Right renal cortex interstitium (tissue), 3 donors: ENCODE measurements around the gene KCNH1. TPM values are rescaled to one million over a fixed set of nuclear protein-coding genes. Genes with fewer than 3 reads are reported as not detected.

Experiments used
- DNase-seq, 3 donors: peaks; one replicate each; pipeline ENCODE4 v3.0.0-alpha.2; 2013; ENCODE audit warnings: low read depth in 3 of 3, low spot score in 2 of 3
- polyA plus RNA-seq, 3 donors: library from polyadenylated mRNA; unstranded; fragments of 120-200 nt; gene quantifications; one replicate each; pipeline ENCODE4 v1.2.1, GENCODE V29; 2013; ENCODE audit not compliant: insufficient read length in 3 of 3

The KCNH1 gene
- polyA plus RNA-seq, 3 donors = 0.16 to 0.39 (median 0.31) TPM

- no peak for DNase-seq
These were observed 198.0 kb downstream of the KCNH1 start for GRCh38 chr1:210935905-210936304.

DNA sequence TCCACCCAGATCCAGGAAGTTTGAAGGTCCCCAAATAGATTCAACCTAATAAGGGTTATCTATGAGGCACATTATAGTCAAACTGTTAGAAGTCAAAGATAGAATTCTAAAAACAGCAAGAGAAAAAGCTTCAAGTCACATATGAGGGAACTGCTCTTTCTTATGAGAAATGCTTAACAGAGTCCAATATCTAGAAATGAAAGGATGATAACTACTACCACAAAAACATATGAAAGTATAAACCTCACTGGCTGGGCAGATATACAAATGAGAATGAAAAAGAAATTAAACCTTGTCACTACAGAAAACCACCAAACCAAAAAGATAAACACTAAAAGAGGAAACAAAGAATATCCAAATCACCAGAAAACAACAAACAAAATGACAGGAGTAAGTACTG is 201.8 kb downstream of the KCNH1 start:
- DNase-seq = no peak

- no peak for DNase-seq
These were observed 211.3 kb downstream of the KCNH1 start for GRCh38 chr1:210922666-210923065.

- no peak for DNase-seq
These were observed 212.9 kb downstream of the KCNH1 start for GRCh38 chr1:210920716-210921694.

GRCh38 chr1:210920258-210920657 is 213.7 kb downstream of the KCNH1 start:
- DNase-seq = no peak

DNA sequence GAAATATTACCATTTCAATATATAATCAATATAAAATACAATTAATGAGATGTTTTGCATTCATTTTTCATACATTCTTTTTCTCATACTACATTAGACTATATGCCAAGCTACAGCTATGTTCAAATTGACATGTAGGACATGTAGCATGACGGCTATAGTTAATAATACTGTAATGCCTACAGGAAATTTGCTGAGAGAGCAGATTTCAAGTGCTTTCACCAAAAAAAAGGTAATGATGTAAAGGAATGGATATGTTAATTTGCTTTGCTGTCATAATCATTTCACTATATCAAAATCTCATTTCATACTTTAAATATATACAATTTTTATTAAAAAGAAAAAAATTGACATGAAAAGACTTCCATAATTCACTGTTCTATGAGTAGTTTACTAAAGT is 215.1 kb downstream of the KCNH1 start:
- no peak for DNase-seq

- no peak for DNase-seq
These were observed 216.3 kb downstream of the KCNH1 start for GRCh38 chr1:210917560-210918169.

DNA sequence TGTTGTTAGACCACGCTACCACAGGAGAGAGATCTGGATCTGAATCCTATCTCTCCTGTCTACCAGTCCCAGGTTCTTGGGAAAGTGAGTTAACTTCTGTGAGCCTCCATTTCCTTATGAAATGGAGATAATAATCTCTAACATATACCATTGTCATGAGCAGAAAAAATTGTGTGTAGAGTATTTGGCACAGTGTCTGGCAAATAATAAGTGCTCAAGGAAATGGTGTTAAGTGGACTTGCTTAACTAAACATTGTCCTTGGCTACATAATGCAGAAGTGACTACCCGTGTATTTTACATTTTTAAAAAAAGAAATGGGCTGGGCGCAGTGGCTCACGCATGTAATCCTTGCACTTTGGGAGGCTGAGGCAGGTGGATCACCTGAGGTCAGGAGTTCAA is 217.4 kb downstream of the KCNH1 start:
- no peak for DNase-seq

DNA sequence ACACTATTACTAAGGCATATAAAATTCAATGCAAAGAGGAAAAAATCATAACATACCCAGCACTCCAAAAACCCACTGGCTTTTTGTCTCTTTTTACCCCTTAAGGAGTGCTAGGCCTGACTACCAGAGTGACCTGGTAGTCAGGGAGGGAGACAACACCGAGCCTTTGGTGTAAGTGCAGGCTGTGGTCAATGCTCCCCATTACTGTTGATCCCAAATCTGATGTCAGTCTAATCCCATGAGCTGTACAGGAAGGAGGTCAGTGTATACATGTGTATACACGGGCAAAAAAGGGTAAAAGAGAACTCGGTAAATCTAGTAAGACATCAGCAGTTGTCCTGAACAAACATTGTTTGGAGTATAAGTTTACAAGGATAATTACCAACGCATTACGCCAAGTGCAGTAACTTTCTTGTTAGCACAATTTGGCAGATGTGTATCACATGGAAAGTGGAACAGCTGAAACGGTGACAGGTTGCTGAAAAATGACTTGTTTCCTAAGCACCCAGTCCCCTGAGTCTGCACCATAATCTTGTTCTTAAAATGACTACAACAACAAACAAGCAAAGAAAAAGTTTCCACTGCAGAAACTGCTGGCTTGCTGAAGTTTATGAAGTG is 217.9 kb downstream of the KCNH1 start:
- no peak for DNase-seq

DNA sequence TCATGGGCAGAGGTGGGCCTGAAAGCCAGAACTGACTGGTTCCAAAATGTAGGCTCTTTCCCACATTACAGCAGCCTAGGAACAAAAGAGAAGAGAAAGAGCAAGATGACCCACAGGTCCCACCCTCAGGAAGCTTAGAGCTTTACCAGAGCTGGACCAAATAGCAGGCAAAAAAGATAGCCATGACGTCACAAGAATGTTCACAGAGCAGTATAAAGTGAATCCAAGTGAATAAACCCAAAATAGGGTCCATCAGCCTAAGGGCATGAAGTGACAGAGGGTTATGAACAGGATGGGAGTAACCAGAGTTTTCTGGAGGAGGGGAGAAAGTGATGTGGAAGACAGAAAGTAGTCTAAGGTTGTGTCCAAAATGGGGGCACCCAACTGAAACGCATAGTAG is 221.2 kb downstream of the KCNH1 start:
- no peak for DNase-seq

- DNase-seq = no peak
These were observed 223.8 kb downstream of the KCNH1 start for GRCh38 chr1:210910020-210910575.

GRCh38 chr1:210908791-210909190 is 225.2 kb downstream of the KCNH1 start:
- no peak for DNase-seq

DNA sequence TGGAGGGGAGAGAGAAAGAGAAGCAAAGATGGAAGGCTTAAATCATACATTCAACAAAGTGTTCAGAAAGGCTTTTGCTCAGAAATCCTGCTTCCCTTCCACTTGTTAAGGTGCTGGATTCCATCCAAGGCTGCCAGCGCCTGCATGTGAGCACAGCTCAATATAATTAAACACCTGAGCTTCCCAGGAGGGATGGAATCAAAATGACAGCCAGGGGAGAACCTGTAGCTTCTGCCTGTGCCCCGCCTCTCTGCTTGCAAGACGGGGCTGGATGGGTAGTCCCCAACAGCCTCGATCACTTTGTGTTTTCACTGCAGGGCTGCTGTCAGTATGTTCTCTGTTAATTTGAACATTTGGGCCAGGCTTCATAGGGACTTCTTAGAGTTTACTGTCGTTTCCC is 225.7 kb downstream of the KCNH1 start:
- DNase-seq = no peak

DNA sequence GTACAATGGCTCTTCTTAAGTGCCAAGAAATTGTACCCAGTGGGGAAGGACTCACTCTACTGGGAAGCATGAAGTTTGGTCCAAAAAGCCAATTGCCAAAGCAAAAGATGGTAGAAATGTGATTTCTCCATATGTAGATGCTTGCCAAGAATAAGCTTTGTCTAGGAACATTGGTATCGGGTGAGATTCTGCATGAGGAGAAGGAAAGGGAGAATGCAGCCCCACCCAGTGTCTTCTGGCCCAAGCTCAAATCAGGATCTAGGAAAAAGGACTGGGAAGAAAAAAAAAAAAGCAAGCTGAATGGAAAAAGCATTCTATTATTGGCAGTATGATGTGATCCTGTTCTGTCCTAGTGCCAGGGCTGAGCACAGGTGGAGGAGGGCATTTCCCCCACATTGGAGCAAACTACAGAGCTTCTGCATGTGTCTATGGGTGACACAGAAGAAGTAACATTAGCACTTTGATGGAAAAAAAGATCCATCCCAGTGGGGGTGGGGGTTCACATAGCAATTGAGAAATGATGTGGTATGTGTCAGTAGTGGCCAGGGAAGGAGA is 226.6 kb downstream of the KCNH1 start:
- DNase-seq = no peak

DNA sequence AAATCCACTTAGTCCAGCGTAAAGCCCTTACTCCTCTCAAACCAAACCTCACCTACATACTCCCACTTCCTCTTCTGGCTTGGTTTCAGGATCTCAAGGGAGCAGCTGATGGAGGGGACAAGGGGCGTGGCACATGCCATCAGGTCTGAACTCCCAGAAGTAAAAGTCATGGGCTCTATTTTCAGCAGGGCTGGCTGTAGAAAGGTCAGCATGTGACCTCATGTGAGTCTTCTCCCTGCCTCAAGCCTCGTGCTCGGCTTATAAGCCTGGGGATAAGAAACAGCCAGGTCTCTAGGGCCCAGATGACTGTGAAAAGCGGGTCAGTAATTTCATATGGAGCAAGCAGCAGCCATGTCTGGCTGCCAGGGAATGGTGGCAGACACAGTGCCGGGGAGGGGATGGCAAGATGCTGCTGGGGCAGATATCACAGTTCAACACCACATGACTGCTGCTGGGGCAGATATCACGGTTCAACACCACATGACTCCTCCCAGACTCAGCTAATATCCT is 227.9 kb downstream of the KCNH1 start:
- no peak for DNase-seq

- no peak for DNase-seq
These were observed 228.5 kb downstream of the KCNH1 start for GRCh38 chr1:210905365-210905904.

DNA sequence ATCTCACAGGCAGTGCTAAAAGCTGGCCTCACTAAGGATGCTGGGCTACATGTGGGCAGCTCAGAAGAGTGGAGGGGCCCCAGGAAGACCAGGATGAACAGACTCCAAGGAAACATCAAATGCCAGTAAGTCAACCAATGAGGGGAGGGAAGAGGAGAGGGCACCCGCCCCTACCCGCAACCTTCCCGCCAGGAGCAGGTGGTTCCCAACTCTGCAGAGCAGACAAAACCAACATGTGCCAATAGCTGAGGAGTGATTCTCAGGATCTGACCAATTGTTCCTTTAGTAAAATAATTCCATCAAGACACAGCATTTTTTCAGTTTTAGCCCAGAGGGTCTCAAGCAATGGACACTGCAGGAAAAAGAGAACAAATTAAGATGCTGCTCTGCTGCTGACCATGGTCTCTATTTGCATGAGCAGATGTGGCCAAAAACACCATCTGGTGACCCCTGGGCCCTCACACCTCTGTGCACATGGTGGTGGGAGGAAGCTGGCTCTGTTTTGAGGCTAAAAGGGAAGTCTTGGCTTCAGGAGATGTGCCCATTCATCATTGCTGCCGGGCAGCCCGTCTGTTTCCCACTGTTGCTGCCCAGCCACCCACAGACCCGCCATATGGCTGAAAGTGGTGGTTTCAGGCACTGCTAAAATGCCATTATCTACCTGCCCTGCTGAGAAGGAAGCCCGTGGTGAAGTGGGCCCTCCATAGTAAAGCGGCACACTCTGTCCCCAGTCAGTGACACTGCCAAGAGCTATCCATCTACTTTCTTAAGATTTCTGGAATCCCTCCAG is 231.8 kb downstream of the KCNH1 start:
- DNase-seq = no peak

GRCh38 chr1:210900820-210901219 is 233.1 kb downstream of the KCNH1 start:
- DNase-seq = no peak

GRCh38 chr1:210900079-210900478 is 233.9 kb downstream of the KCNH1 start:
- no peak for DNase-seq

DNA sequence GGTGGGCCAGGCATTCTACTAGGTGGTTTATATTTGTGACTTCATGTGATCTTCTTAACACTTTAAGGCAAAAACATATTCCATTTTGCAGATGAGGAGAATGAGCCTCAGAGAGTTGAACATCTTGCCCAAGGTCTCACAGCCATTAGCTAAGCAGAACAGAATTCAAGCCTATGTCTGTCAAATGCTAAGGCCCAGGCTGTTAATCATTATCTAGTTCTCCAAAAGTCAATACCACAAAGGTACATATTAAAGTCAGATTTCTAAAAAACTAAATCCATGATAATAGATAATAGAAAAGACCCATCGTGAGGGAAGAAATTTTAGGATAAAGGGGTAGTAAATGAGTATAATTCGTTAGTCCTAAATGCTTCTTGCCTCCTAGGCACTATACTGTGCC is 234.3 kb downstream of the KCNH1 start:
- DNase-seq = no peak
